ENCODE results near the gene PRICKLE4. TPM values are rescaled to one million over a fixed set of nuclear protein-coding genes. Genes with fewer than 3 reads are reported as not detected.
A peak's percentile ranks its signal among the peaks of the same experiment; 100 is the strongest.

PRICKLE4 gene
- total and polyA plus RNA-seq, 2 of the 8 experiments (the other 6 are each of a cell fraction or from before 2014, with no cell fraction given) = 0.32 to 1.4 TPM

- H3K79me1 ChIP-seq (ENCODE audit: low read depth, low read length) = no peaks in the 10 kb centered on the region
- H3K36me3 ChIP-seq (ENCODE audit: control insufficient read depth in 2 of 4, insufficient read depth in 4 of 4, low read length in 3 of 4) = no peaks in the 10 kb centered on the region
- no peak overlapping the region for H2BK15ac ChIP-seq (ENCODE audit: low read length)
- H2AFZ ChIP-seq (ENCODE audit: low read length) = no peak overlapping the region
- no peak overlapping the region for H2BK5ac ChIP-seq (ENCODE audit: low read depth, low read length)
- no peak for DNase-seq (ENCODE audit: low read depth in 1 of 2, low spot score in 2 of 2)
- H3K9ac ChIP-seq (replicated peaks in 1 of 4; ENCODE audit: extremely low read depth in 1 of 4, low read depth in 3 of 4, low read length in 3 of 4) = no peak overlapping the region
- no peaks in the 10 kb centered on the region for H3K79me2 ChIP-seq (ENCODE audit: control insufficient read depth in 1 of 2, insufficient read depth in 2 of 2, low read length in 2 of 2)
- no peak overlapping the region for H3K4ac ChIP-seq (replicated peaks; ENCODE audit: insufficient read length, low read depth, low read length)
- no peak overlapping the region for H2BK20ac ChIP-seq (ENCODE audit: low read length)
- no peak overlapping the region; the same call in 1 of the 2 replicates for H4K8ac ChIP-seq (ENCODE audit: extremely low read depth, insufficient read depth, low read length)
- no peak overlapping the region for H2AK5ac ChIP-seq (ENCODE audit: low read depth, low read length)
- no peak for FAIRE-seq
- no peaks in the 10 kb centered on the region; a peak in 1 of 7 replicates for H3K27me3 ChIP-seq (replicated peaks in 1 of 4; ENCODE audit: control insufficient read depth in 3 of 4, extremely low read depth in 1 of 4, insufficient read depth in 3 of 4, low read length in 3 of 4)
- 91% methylated on average over 2 of the region's 2 CpGs; no CpG with 5 or more reads in 1 of the 2 experiments for WGBS, 2 experiments (ENCODE audit: extremely low coverage in 1 of 2, insufficient coverage in 1 of 2, insufficient read length in 1 of 2, insufficient replicate concordance in 2 of 2, low coverage in 1 of 2, low lambda C conversion rate in 2 of 2, missing lambda C conversion rate in 1 of 2)
- no peaks in the 10 kb centered on the region for H3K9me3 ChIP-seq (ENCODE audit: insufficient read depth in 2 of 2, low read depth in 1 of 2, low read length in 1 of 2)
- no peak overlapping the region for H3K23ac ChIP-seq (ENCODE audit: insufficient read length)
- no peak overlapping the region for H2BK12ac ChIP-seq (ENCODE audit: low read depth, low read length)
- H4K91ac ChIP-seq (replicated peaks; ENCODE audit: insufficient read length, low read length) = no peak overlapping the region
- H3K14ac ChIP-seq (ENCODE audit: insufficient read length) = no peak overlapping the region
- H4K5ac ChIP-seq (ENCODE audit: insufficient read length, low read depth, low read length) = no peak overlapping the region
- H3K56ac ChIP-seq (replicated peaks; ENCODE audit: insufficient read length, low read depth, low read length) = no peak overlapping the region
- H2BK120ac ChIP-seq (replicated peaks; ENCODE audit: low read depth, low read length) = no peak overlapping the region
- H3K27ac ChIP-seq (ENCODE audit: low read depth, low read length) = no peak overlapping the region
- TF ChIP-seq HDAC2 (IDR thresholded peaks at IDR 0.05; ENCODE audit: borderline replicate concordance in 1 of 2, low read depth in 2 of 2, low read length in 2 of 2) (0 out of 4 replicates have a peak, but pooled peaks of 1 of the 2 experiments have one; percentile 37), SIX5 (IDR thresholded peaks at IDR 0.05; ENCODE audit: low read depth, low read length) (no peak), SP2 (IDR thresholded peaks at IDR 0.05; ENCODE audit: low read length) (no peak), CBX8 (IDR thresholded peaks at IDR 0.05; ENCODE audit: borderline replicate concordance, low read depth, low read length) (no peak)
- H3K4me1 ChIP-seq (replicated peaks in 1 of 4; ENCODE audit: control insufficient read depth in 3 of 4, insufficient read depth in 4 of 4, low read length in 3 of 4) = peaks cover 0 to 3% (median 0%) of the 10 kb centered on the region in 4 experiments; a peak in 2 of 7 replicates
- no peak overlapping the region for H3K18ac ChIP-seq (ENCODE audit: extremely low read depth, low read length)
- H4K20me1 ChIP-seq (replicated peaks in 1 of 2; ENCODE audit: control insufficient read depth in 1 of 2, insufficient read depth in 2 of 2, low read length in 2 of 2) = no peaks in the 10 kb centered on the region
- no peak overlapping the region for H3K4me2 ChIP-seq (ENCODE audit: insufficient read depth in 1 of 2, low read depth in 2 of 2, low read length in 2 of 2)
- no peaks in the 10 kb centered on the region for H3K23me2 ChIP-seq (ENCODE audit: low read depth, low read length)
- H3K4me3 ChIP-seq (ENCODE audit: extremely low read depth in 1 of 4, insufficient read depth in 2 of 4, low read depth in 3 of 4, low read length in 4 of 4) = no peak overlapping the region
- CTCF ChIA-PET (ENCODE audit: partially characterized antibody) = interaction anchor here (1.5 to 2.3 kb wide), 2 partner anchors 14 to 16 kb away, joined by 3 to 12 read pairs; no protein-coding TSS in a partner anchor
- POLR2A ChIA-PET (ENCODE audit: partially characterized antibody) = no interaction called here
These were observed 20.5 kb upstream of the PRICKLE4 start for GRCh38 chr6:41759905-41760579.
